Measurements from ENCODE around the gene WNT3A.

- TF ChIP-seq CTCF (IDR thresholded peaks at IDR 0.05): no peak
- TF ChIP-seq POLR2A (IDR thresholded peaks at IDR 0.05; ENCODE audit: low read depth): no peak
- TF ChIP-seq POLR2AphosphoS5 (IDR thresholded peaks at IDR 0.05): no peak
These were observed 82.0 kb downstream of the WNT3A start for GRCh38 chr1:228088586-228089498.
